ENCODE results near the gene GSTCD. TPM values are rescaled to one million over a fixed set of nuclear protein-coding genes. Genes with fewer than 3 reads are reported as not detected.
A peak's percentile ranks its signal among the peaks of the same experiment; 100 is the strongest.
"Not testable (repeated sequence)": the region's sequence is repeated elsewhere in the genome, so short reads cannot be mapped to it uniquely, and the experiment has no call there.

GSTCD gene
- polyA plus RNA-seq, 1 experiment: 4.6 TPM

GRCh38 chr4:105837037-105837436, 128.5 kb downstream of the GSTCD start:
- no peak overlapping the region for H3K4me3 ChIP-seq (ENCODE audit: low read depth, low read length)
- no peak for TF ChIP-seq CTCF (IDR thresholded peaks at IDR 0.05; ENCODE audit: insufficient read depth, low read depth, low read length)
- no peaks in the 10 kb centered on the region for H3K27me3 ChIP-seq (ENCODE audit: control insufficient read depth, insufficient read depth, low read length)
- ChIA-PET POLR2A (no interaction called here), CTCF (no interaction called here)
- DNase-seq (ENCODE audit: low read depth): no peak
- H3K36me3 ChIP-seq (ENCODE audit: control insufficient read depth, insufficient read depth, low read length): no peaks in the 10 kb centered on the region; the same call in 1 of the 2 replicates

- DNase-seq (ENCODE audit: low read depth): no peak
- Histone ChIP-seq H3K4me3 (ENCODE audit: low read depth, low read length) (no peak overlapping the region), H3K36me3 (ENCODE audit: control insufficient read depth, insufficient read depth, low read length) (no peaks in the 10 kb centered on the region; the same call in 1 of the 2 replicates), H3K27me3 (ENCODE audit: control insufficient read depth, insufficient read depth, low read length) (no peaks in the 10 kb centered on the region)
- CTCF ChIA-PET: no interaction called here
- TF ChIP-seq CTCF (IDR thresholded peaks at IDR 0.05; ENCODE audit: insufficient read depth, low read depth, low read length): no peak
- POLR2A ChIA-PET: no interaction called here
These were observed 129.5 kb downstream of the GSTCD start for GRCh38 chr4:105838082-105838481.

GRCh38 chr4:105840426-105841174, 132.0 kb downstream of the GSTCD start:
- POLR2A ChIA-PET: no interaction called here
- DNase-seq (ENCODE audit: low read depth): no peak
- no peak for TF ChIP-seq CTCF (IDR thresholded peaks at IDR 0.05; ENCODE audit: insufficient read depth, low read depth, low read length)
- no peaks in the 10 kb centered on the region; the same call in 1 of the 2 replicates for H3K36me3 ChIP-seq (ENCODE audit: control insufficient read depth, insufficient read depth, low read length)
- CTCF ChIA-PET: interaction anchor here (1.5 kb wide), 1 partner anchor 9 kb away, joined by 6 read pairs; no protein-coding TSS in a partner anchor
- no peaks in the 10 kb centered on the region for H3K27me3 ChIP-seq (ENCODE audit: control insufficient read depth, insufficient read depth, low read length)
- no peak overlapping the region for H3K4me3 ChIP-seq (ENCODE audit: low read depth, low read length)

GRCh38 chr4:105843941-105844340, 135.4 kb downstream of the GSTCD start:
- peak; percentile 4 for DNase-seq (ENCODE audit: low read depth)
- Histone ChIP-seq H3K36me3 (ENCODE audit: control insufficient read depth, insufficient read depth, low read length) (no peaks in the 10 kb centered on the region), H3K27me3 (ENCODE audit: control insufficient read depth, insufficient read depth, low read length) (no peaks in the 10 kb centered on the region), H3K4me3 (ENCODE audit: low read depth, low read length) (no peak overlapping the region)
- POLR2A ChIA-PET: no interaction called here
- TF ChIP-seq CTCF (IDR thresholded peaks at IDR 0.05; ENCODE audit: insufficient read depth, low read depth, low read length): no peak
- CTCF ChIA-PET: no interaction called here

- POLR2A ChIA-PET: no interaction called here
- no peak for TF ChIP-seq CTCF (IDR thresholded peaks at IDR 0.05; ENCODE audit: insufficient read depth, low read depth, low read length)
- Histone ChIP-seq H3K36me3 (ENCODE audit: control insufficient read depth, insufficient read depth, low read length) (no peaks in the 10 kb centered on the region), H3K27me3 (ENCODE audit: control insufficient read depth, insufficient read depth, low read length) (no peaks in the 10 kb centered on the region), H3K4me3 (ENCODE audit: low read depth, low read length) (no peak overlapping the region)
- CTCF ChIA-PET: no interaction called here
- no peak for DNase-seq (ENCODE audit: low read depth)
These were observed 137.0 kb downstream of the GSTCD start for GRCh38 chr4:105845559-105845958.

- H3K4me3 ChIP-seq (ENCODE audit: low read depth, low read length); H3K36me3 ChIP-seq (ENCODE audit: control insufficient read depth, insufficient read depth, low read length); H3K27me3 ChIP-seq (ENCODE audit: control insufficient read depth, insufficient read depth, low read length); DNase-seq (ENCODE audit: low read depth); POLR2A ChIA-PET: not testable (repeated sequence)
- CTCF ChIA-PET: interaction anchor here (0.5 to 0.8 kb wide), 3 partner anchors 19 to 216 kb away, joined by 3 read pairs; no protein-coding TSS in a partner anchor
These were observed 139.8 kb downstream of the GSTCD start for GRCh38 chr4:105848359-105848758.

Data from BJ (cell line).